HG03342 (cell line): ENCODE measurements around the gene SOWAHA.
A peak's percentile ranks its signal among the peaks of the same experiment; 100 is the strongest.

Experiments used
- ATAC-seq: cut with Tn5 transposase; IDR thresholded peaks from one replicate; pipeline ENCODE4 v1.9.1; 2021; ENCODE audit warnings: mild to moderate bottlenecking, moderate library complexity; ENCODE audit not compliant: unreplicated experiment

Gene SOWAHA

GRCh38 chr5:132825033-132825833 lies 12.1 kb downstream of the SOWAHA start:
- ATAC-seq = no peak

DNA sequence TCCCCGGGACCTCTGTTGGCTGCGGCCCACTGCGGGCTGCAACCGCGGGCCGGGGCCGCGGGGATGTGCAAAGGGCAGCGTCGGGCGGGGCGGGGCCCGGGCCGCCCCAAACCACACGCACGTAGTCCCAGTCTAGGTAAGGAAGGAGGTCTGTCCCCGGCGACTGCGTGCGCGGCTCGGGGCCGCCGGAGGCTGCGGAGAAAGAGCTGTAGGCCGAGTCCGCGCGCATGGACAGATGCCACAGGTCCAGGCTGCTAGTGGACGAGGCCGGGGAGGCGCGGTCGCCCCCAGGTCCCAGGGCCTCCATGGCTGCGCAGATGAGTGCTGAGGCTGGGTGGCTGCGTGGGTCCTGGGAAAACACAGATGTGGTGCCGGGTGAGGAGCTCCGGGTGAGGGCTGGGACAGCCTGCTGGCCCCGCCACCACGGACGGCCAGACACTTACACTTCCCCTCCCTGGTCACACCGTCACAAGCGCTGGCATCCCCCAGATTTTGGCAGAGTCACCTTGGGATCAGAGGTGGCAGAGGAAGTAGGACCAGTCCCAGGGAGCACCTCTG lies 12.8 kb downstream of the SOWAHA start:
- no peak for ATAC-seq

DNA sequence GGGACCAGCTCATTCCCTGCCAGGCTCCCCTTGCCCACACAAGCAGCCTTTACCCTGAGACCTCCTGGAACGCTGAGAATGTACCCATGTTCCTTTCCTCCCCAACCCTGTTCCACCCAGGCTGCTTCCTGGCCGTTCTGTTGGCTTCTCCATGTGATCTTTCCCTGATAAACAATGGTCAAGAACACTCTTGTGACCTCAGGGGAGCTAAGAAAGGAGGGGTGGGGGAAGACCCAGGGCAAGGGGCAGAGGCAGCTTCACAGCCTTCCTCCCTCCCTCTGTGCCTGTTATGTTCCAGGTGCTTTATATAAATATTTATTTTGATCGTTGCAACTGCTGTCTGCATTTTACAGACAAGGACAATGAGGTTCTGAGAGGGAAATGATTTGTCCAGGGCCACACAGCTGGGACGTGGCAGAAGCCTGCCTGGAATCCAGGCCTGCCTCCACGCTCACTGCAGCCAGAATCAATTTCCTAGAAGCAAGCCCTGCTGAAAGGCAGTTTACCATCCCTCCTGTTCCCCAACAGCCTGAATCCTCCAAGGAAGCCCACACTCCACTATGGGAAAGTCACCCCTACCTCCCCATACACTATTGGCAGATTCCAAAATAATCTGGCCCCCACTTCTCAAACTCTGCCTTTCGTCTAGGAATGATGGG lies 13.5 kb downstream of the SOWAHA start:
- ATAC-seq = no peak

DNA sequence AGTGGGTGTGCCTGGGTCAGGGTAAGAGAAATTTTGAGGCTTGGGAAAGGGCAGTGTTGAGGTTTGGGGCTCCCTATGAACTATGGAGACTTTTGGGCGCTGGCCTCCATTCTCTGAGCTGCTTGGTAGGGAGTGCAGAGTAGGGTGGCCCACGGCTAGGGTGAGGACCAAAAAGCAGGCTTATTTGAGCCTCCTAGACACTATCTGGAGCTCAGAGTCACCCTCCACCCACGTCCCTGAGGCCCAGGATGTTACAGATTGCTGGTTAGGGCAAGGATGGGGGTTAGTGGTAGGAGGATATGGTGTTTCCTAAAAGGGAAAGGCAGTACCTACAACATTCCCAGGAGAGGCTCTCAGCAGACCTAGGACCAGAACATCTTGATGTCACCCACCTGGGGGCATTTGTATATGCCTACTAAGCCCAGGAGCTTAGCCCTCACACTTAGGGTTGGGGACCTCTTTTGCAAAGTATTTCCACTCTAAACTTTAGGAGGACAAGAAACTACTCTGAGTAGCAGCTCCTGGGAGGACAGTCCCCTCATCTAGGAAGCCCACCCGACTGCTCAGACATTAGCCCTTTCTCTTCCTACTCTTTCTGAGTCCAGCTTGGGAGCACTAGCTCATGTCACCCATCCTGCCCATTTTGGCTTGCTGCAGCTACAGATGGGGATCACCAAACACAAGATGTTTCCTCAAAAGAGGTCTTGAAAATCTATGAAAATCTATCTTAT lies 15.0 kb downstream of the SOWAHA start:
- no peak for ATAC-seq

GRCh38 chr5:132828846-132829494 lies 15.9 kb downstream of the SOWAHA start:
- ATAC-seq = no peak

DNA sequence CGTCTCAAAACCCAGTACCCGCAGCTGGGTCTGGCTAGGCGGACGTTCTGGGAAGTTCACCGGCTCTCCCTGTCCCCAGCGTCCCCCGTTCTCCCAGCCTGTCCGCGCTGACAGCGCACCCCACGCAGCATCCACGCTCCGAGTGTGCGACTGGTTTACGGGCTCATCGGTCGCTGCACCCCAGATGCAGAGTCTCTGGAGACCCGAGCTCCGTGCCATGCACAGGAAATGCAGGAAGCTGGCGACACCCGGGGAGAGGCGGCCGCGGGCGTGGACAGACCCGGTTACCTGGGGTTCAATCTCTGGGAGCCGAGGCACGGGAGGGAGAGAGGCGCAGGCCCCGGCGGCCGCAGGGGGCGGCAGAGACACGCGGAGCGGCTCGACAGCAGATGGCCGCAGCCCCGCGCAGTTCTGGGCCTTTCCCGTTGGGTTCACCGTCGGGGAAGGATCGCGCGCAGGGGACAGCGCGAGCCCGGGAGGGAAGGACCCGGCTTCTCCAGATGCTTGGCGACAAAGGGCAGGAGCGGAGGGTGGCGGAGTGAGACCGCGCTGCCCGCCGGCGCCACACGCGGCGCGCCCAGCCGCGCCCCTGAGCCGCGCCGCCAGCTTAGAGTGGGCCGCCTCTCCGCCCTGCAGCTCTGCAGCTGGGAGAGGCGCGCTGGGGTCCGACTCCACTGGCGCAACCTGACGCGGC lies 16.8 kb downstream of the SOWAHA start:
- ATAC-seq = peak; percentile 63

- peak; percentile 65 for ATAC-seq
These were observed 17.5 kb downstream of the SOWAHA start, which contains the start of gene SHROOM1 for GRCh38 chr5:132830436-132831094. TSS of gene SHROOM1 (minus strand) at chr5:132830647. CDS start at chr5:132826140, 4,507 bp downstream.

DNA sequence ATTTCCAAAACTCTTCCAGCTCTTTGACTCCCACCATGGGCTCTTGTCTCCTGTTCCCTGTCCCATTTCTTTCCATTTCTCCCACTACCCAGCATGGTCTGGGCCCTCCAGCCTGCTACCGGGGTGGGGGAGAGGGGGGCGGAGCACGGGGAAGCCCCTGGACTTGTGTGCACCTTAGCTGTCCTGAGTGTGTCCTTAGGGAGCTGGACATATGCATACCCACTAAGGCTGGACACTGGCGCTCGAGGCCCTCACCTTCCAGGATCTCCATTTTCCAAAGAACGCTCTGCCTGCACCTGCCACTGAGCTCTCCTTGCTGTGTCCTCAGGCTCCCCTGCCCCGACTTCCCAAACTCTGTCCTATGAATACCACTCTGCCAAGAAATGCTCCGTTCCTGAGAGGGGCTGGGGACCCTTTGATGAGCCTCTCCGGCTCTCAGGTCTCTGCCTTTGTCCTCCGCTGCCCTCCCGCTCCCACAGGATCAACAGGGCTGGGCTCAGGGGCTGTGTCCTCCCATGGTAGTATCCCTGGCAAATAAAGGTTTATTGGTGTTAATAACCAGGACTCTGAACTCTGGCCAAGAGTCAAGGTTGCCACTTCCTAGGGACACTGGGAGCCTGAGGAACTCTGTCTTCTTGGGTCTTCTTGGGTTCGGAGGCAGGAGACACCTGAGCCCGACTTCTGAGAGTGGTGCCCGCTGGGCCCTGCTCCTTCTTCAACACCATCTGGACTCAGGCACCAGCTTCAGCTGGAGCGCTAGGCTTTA lies 18.2 kb downstream of the SOWAHA start:
- ATAC-seq = no peak

DNA sequence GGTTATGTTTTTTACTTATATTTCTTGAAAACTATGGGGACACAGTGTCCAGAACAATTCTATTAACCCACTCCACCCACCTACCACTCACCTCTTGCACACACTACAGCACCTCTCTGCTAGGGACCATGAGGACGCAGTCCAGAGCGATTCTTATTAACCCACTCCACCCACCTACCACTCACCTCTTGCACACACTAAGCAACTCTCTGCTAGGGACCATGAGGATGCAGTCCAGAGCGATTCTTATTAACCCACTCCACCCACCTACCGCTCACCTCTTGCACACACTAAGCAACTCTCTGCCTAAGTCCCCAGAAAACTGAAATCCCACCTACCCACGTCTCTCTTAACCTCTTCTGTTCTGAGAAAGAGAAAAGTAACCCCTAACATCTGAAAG lies 19.5 kb downstream of the SOWAHA start:
- ATAC-seq = no peak

GRCh38 chr5:132834057-132834456 lies 21.0 kb downstream of the SOWAHA start:
- ATAC-seq = no peak

- no peak for ATAC-seq
These were observed 23.8 kb downstream of the SOWAHA start for GRCh38 chr5:132836852-132837251.

DNA sequence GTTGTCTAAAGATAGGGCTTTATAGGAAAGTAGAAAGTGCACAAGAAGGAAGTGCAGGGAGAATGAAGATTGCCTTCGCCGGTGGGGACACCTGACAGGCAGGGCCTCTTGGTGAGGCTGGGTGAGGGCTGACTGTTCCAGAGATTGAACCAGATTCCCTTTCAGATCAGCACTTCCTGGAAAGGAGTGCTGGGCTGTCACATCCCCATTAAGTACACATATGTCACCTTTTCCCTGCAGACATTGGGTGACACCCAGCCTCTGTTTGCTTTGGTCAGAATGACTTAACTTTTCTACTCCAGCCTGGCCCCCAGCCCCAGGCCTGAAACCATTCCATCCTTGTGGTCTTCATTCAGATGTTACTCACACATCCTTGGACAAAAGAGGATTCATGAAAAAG lies 24.8 kb downstream of the SOWAHA start:
- ATAC-seq = no peak

DNA sequence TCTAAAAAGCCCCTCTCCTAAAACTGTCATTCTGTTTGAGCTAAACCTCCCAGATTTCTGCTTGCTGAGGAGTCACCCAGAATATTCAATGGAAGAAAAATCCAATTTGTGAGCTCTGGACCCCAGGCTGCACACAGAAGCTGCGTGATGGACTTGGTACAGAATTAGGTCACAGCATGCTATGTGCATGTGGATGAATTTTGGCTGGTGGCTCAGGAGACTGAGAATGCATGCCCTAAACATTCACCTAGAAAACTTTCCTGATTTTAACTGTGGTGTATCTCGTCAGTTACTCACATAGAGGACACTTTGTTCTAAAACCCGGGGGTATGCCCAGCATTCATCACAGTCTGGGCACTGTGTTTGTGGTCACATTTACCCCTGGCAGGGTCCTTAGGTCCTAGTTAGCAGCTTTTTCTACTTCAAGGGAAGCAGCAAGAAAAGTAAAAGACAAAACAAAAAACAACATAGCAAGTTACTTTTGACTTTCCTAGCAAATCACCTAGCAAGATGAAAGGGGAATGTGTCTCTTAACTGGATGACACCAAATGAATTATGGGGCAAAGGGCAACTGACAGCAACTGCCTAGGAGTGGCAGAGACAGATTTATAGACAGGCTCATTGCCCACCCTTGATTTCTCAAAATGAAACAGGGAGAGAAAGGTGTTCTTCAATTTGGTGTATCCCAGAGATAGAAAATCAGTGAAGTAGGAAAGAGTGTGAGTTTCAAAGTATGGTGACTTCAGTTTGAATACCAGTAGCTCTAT lies 25.6 kb downstream of the SOWAHA start:
- ATAC-seq = no peak

DNA sequence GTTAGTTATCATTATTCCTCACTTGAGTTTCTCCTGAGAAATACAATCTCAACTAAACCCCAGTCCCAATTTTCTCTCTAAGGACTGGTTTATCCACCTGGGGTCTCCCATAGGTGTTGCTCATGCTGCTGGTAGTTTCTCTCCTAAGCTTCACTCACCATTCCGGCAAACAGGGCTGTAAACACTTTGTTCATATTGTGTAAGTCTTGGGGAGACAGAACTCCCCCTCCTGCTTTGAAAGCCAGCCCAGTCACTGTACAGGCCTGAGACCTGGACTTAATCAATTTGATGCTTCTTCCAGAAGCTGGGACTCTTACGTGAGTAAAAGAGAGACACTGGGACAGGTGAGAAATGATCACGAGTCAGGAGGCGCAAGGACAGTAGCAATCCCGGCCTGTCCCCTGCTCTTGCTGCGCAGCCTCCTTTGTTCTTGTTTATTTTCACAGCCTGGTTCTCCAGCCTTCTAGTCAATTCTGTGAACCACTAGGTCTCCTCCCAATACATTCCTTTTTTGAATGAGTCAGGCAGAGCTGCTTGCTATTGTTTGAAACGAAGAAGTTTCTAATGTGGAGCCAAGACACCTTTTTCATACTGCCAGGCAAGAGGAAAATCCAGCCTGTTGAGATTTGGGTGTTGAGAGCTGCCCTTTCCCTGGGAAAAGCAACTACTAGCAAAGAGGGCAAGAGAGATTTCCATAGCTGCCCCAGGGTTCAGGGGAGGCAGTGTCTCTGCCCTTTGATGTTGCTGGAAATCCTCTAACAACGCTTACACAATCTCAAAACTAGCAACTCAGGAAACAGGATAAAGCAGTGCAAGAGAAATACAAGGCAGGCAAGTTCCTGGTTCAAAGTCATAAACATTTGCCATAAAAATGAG lies 26.6 kb downstream of the SOWAHA start:
- no peak for ATAC-seq

GRCh38 chr5:132840313-132840712 lies 27.2 kb downstream of the SOWAHA start:
- no peak for ATAC-seq

DNA sequence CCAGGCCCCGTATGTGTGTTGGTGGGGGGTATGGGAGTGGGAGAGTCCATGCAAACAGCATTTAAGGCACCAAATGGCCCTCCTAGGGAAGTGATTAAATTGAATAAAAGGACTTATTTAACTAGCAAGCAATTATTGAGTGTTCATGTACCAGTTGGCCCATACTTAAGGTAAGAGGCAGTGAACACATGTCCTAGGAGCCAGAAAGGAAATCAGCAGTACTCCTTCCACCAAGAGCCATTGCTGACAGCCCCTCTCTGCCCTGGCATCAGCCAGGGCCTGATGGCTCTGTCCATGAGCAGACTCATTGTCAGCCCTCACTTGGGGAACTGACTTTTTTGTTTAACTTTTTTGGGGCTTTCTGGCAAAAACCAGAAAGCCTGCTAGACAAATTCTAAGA lies 27.8 kb downstream of the SOWAHA start:
- ATAC-seq = no peak

GRCh38 chr5:132841305-132841704 lies 28.2 kb downstream of the SOWAHA start:
- no peak for ATAC-seq
